HepG2 (cell line): ENCODE measurements around the gene CHMP1B. TPM values are rescaled to one million over a fixed set of nuclear protein-coding genes. Genes with fewer than 3 reads are reported as not detected.

Experiments
- AFF4 ChIP-seq: sonication (generic); formaldehyde crosslinking; IDR thresholded peaks from 2 replicates; pipeline ENCODE4 v1.4.0; 2020; ENCODE audit warnings: missing genetic modification reagents
- ATF7 ChIP-seq, 2 experiments: fragments of 450-650 bp in 1 of 2; sonication (generic) in 1 of 2; formaldehyde crosslinking in 1 of 2; IDR thresholded peaks; 2 replicates each; pipeline versions ENCODE4 v1.4.0 to v1.6.1; 2016 to 2020; ENCODE audit warnings: antibody characterized with exemption in 1 of 2, mild to moderate bottlenecking in 1 of 2, missing genetic modification reagents in 1 of 2
- CSRNP2 ChIP-seq: sonication (generic); formaldehyde crosslinking; conservative IDR thresholded peaks from 2 replicates; pipeline ENCODE4 v1.8.0; 2022; ENCODE audit warnings: low read depth, missing genetic modification reagents
- GLMP ChIP-seq: sonication (generic); formaldehyde crosslinking; IDR thresholded peaks from 2 replicates; pipeline ENCODE4 v1.9.0; 2021; ENCODE audit warnings: missing genetic modification reagents, mild to moderate bottlenecking, borderline replicate concordance
- HDAC6 ChIP-seq: fragments of 200-600 bp; sonication (generic); IDR thresholded peaks from 2 replicates; pipeline ENCODE4 v1.7.0; 2017; ENCODE audit warnings: mild to moderate bottlenecking, antibody characterized with exemption, low read length, low read depth
- HES4 ChIP-seq: sonication (generic); formaldehyde crosslinking; IDR thresholded peaks from 2 replicates; pipeline ENCODE4 v1.9.0; 2021; ENCODE audit warnings: mild to moderate bottlenecking, missing genetic modification reagents, borderline replicate concordance
- MAFK ChIP-seq, 2 experiments: IDR thresholded peaks in 1 of 2; conservative IDR thresholded peaks in 1 of 2; 2 replicates each; pipeline ENCODE4 v1.6.1; 2011; ENCODE audit warnings: improper control_type of control experiment in 2 of 2, low read length in 2 of 2
- MNT ChIP-seq: fragments of 450-650 bp; IDR thresholded peaks from 2 replicates; pipeline ENCODE4 v1.6.1; 2016
- NCOA2 ChIP-seq: sonication (generic); formaldehyde crosslinking; IDR thresholded peaks from 2 replicates; pipeline ENCODE4 v1.8.0; 2022; ENCODE audit warnings: inconsistent platforms
- NFKB2 ChIP-seq: sonication (generic); formaldehyde crosslinking; IDR thresholded peaks from 2 replicates; pipeline ENCODE4 v1.4.0; 2020; ENCODE audit warnings: missing genetic modification reagents, borderline replicate concordance
- PAWR ChIP-seq: sonication (generic); formaldehyde crosslinking; IDR thresholded peaks from 2 replicates; pipeline ENCODE4 v1.4.0; 2020; ENCODE audit warnings: missing genetic modification reagents, mild to moderate bottlenecking, borderline replicate concordance
- PRMT3 ChIP-seq: sonication (generic); formaldehyde crosslinking; IDR thresholded peaks from 2 replicates; pipeline ENCODE4 v1.8.1; 2022; ENCODE audit warnings: low read depth, mild to moderate bottlenecking, moderate library complexity, missing genetic modification reagents, borderline replicate concordance
- RFX5 ChIP-seq: IDR thresholded peaks from 2 replicates; pipeline ENCODE4 v1.6.1; 2011; ENCODE audit warnings: low read depth, low read length, improper control_type of control experiment
- SP140L ChIP-seq: sonication (generic); formaldehyde crosslinking; IDR thresholded peaks from 2 replicates; pipeline ENCODE4 v1.4.0; 2020; ENCODE audit warnings: missing genetic modification reagents, borderline replicate concordance
- SRF ChIP-seq: IDR thresholded peaks from 2 replicates; pipeline ENCODE4 v1.6.1; 2011; ENCODE audit warnings: mild to moderate bottlenecking, low read depth, low read length, moderate library complexity
- TRIM24 ChIP-seq: sonication (generic); formaldehyde crosslinking; IDR thresholded peaks from 2 replicates; pipeline ENCODE4 v1.8.0; 2022; ENCODE audit warnings: mild to moderate bottlenecking, missing genetic modification reagents
- YEATS4 ChIP-seq: sonication (generic); formaldehyde crosslinking; IDR thresholded peaks from 2 replicates; pipeline ENCODE4 v1.4.0; 2020; ENCODE audit warnings: missing genetic modification reagents, borderline replicate concordance
- ZNF138 ChIP-seq: sonication (generic); formaldehyde crosslinking; IDR thresholded peaks from 2 replicates; pipeline ENCODE4 v1.5.0; 2020; ENCODE audit warnings: mild to moderate bottlenecking, low read depth, missing genetic modification reagents
- ZNF224 ChIP-seq: sonication (generic); formaldehyde crosslinking; IDR thresholded peaks from 2 replicates; pipeline ENCODE4 v1.5.0; 2020; ENCODE audit warnings: mild to moderate bottlenecking, missing genetic modification reagents
- ZNF784 ChIP-seq: sonication (generic); formaldehyde crosslinking; IDR thresholded peaks from 2 replicates; pipeline ENCODE4 v1.5.1; 2020; ENCODE audit warnings: missing genetic modification reagents, mild to moderate bottlenecking, borderline replicate concordance
- polyA plus RNA-seq, 8 experiments: library from polyadenylated mRNA; depleted of rRNA in 3 of 8; stranded (reverse) in 7 of 8; unstranded in 1 of 8; fragments of >200 nt; fragmentation: Illumina TruSeq in 4 of 8; extraction: Trizol in 4 of 8; gene quantifications; 2 replicates each; pipeline versions ENCODE4 v1.2.1 to v1.2.3, GENCODE V29; 2011 to 2016; ENCODE audit warnings: low read depth in 4 of 8, missing spikeins in 1 of 8, mixed read lengths in 1 of 8; ENCODE audit not compliant: insufficient read depth in 1 of 8
- total RNA-seq, 5 experiments: library from RNA; depleted of rRNA; stranded (reverse); fragments of >200 nt; fragmentation: Illumina TruSeq; extraction: Trizol; gene quantifications; 2 replicates each; pipeline ENCODE4 v1.2.3, GENCODE V29; 2016; ENCODE audit warnings: low read depth in 1 of 5

CHMP1B gene
- total and polyA plus RNA-seq, 2 of the 13 experiments (the other 11 are each of a cell fraction or from before 2014, with no cell fraction given), result 18.8 to 20.2 TPM

- TF ChIP-seq ATF7 (IDR thresholded peaks at IDR 0.05), result no peak
- TF ChIP-seq ATF7 (CRISPR knock-in tag; IDR thresholded peaks at IDR 0.05), result no peak
- no peak for TF ChIP-seq PAWR
- no peak for TF ChIP-seq HDAC6
- no peak for TF ChIP-seq CSRNP2 (CRISPR knock-in tag)
- TF ChIP-seq YEATS4 (CRISPR knock-in tag), result no peak
- no peak for TF ChIP-seq ZNF784 (CRISPR knock-in tag)
- no peak for TF ChIP-seq RFX5
- no peak for TF ChIP-seq SRF
- no peak for TF ChIP-seq GLMP (CRISPR knock-in tag)
- no peak for TF ChIP-seq MNT
- no peak for TF ChIP-seq HES4 (CRISPR knock-in tag)
- TF ChIP-seq ZNF224, result no peak
- TF ChIP-seq NFKB2, result peak; percentile 39; the same call in 1 of the 2 replicates
- no peak for TF ChIP-seq MAFK (conservative IDR thresholded peaks at IDR 0.05 in 1 of 2, IDR thresholded peaks at IDR 0.05 in 1 of 2; ENCODE audit: low read length in 2 of 2)
- TF ChIP-seq TRIM24 (CRISPR knock-in tag), result no peak
- TF ChIP-seq AFF4 (CRISPR knock-in tag), result no peak
- peak; percentile 25; the same call in 1 of the 2 replicates for TF ChIP-seq NCOA2 (CRISPR knock-in tag)
- no peak for TF ChIP-seq SP140L (CRISPR knock-in tag)
- no peak for TF ChIP-seq PRMT3 (CRISPR knock-in tag)
- TF ChIP-seq ZNF138, result no peak
Measured at GRCh38 chr18:11849841-11850634, 1.2 kb upstream of the CHMP1B start (continued).
